Fibroblast of the aortic adventitia (primary cell): Measurements from ENCODE around the gene FITM1. TPM values are rescaled to one million over a fixed set of nuclear protein-coding genes. Genes with fewer than 3 reads are reported as not detected.
A peak's percentile ranks its signal among the peaks of the same experiment; 100 is the strongest.

Source experiments
- DNase-seq: peaks from one replicate; pipeline ENCODE4 v3.0.0-alpha.2; 2010; ENCODE audit warnings: low read depth
- H3K4me3 ChIP-seq: 2 replicates; pipeline ENCODE4 v1.5.1; 2011; ENCODE audit warnings: low read depth, mild to moderate bottlenecking, control low read depth, low read length, moderate library complexity
- total RNA-seq: library from RNA; depleted of rRNA; stranded (reverse); fragments of >200 nt; gene quantifications from 2 replicates; pipeline ENCODE4 v1.2.3, GENCODE V29; 2012; ENCODE audit warnings: low replicate concordance
- TF ChIP-seq, protein P1 (sequence below): IDR thresholded peaks from 2 replicates; pipeline ENCODE4 v1.5.1; 2011; ENCODE audit warnings: mild to moderate bottlenecking, low read length, control low read depth, inconsistent platforms; ENCODE audit not compliant: insufficient read depth

FITM1 gene
- total RNA-seq, 1 donor = 0.18 TPM

- TF ChIP-seq, protein P1, sequence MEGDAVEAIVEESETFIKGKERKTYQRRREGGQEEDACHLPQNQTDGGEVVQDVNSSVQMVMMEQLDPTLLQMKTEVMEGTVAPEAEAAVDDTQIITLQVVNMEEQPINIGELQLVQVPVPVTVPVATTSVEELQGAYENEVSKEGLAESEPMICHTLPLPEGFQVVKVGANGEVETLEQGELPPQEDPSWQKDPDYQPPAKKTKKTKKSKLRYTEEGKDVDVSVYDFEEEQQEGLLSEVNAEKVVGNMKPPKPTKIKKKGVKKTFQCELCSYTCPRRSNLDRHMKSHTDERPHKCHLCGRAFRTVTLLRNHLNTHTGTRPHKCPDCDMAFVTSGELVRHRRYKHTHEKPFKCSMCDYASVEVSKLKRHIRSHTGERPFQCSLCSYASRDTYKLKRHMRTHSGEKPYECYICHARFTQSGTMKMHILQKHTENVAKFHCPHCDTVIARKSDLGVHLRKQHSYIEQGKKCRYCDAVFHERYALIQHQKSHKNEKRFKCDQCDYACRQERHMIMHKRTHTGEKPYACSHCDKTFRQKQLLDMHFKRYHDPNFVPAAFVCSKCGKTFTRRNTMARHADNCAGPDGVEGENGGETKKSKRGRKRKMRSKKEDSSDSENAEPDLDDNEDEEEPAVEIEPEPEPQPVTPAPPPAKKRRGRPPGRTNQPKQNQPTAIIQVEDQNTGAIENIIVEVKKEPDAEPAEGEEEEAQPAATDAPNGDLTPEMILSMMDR = no peak
- no peak overlapping the region for H3K4me3 ChIP-seq
- no peak for DNase-seq
Measured at GRCh38 chr14:24106672-24107271, 23.7 kb upstream of the FITM1 start.

GRCh38 chr14:24108336-24108874 lies 22.1 kb upstream of the FITM1 start:
- no peak for DNase-seq
- TF ChIP-seq, protein P1 = no peak
- no peak overlapping the region for H3K4me3 ChIP-seq

- DNase-seq = no peak
Measured at GRCh38 chr14:24110060-24110459, 20.4 kb upstream of the FITM1 start.

DNA sequence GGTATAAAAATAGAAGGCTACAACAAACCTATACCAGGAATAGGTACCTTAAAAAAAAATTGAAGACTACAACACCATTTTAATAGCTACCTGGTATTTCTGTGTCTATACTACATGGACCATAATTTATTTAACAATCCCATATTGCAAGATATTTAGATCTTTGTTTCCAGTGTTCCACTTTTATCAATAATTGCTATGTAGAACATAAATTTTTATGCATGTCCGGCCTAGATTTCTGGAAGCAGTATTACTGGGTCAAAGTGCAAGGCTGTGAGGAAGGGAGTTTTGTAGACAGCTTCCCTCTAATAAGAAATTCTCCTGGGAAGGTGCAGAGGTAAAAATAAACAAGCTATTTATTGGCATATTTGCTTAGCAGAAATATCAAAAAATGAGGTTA lies 19.9 kb upstream of the FITM1 start:
- DNase-seq = no peak
- H3K4me3 ChIP-seq = no peak overlapping the region
- TF ChIP-seq, protein P1 = no peak

More at GRCh38 chr14:24110060-24110459, 20.4 kb upstream of the FITM1 start:
- H3K4me3 ChIP-seq = no peak overlapping the region
- TF ChIP-seq, protein P1 = no peak

DNA sequence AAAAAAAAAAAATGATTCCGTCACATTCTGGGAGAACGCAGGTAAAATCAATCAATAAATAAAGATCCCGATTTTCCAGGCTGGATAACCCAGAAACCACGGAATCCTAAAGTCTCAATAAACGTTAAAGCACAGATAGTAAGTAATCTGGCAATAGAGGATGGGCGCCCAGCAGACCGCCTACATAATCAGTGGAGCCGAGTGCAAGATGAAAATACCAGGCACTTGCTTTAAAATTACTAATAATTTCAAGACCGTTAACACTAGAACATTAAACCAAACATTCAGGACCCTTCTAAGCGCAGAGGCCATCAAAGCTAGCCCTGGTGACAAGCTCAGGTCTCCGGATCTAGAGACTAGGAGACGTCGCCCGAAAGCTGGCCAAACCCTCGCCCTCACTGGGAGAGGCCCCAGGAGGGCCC lies 17.1 kb upstream of the FITM1 start:
- DNase-seq = no peak
- TF ChIP-seq, protein P1 = no peak
- peak overlapping the region; percentile 91 for H3K4me3 ChIP-seq

GRCh38 chr14:24113801-24114531 lies 16.5 kb upstream of the FITM1 start:
- peak overlapping the region; percentile 91 for H3K4me3 ChIP-seq
- no peak for DNase-seq
- TF ChIP-seq, protein P1 = no peak
